Amygdala (tissue), 56 donors: ENCODE data around the gene MUS81.
"Not testable (repeated sequence)": the region's sequence is repeated elsewhere in the genome, so short reads cannot be mapped to it uniquely, and the experiment has no call there.

Source experiments
- DNase-seq, 56 donors: peaks; one replicate each; lab custom pipeline; 2025; lab: John Stamatoyannopoulos, UW

The MUS81 gene

DNA sequence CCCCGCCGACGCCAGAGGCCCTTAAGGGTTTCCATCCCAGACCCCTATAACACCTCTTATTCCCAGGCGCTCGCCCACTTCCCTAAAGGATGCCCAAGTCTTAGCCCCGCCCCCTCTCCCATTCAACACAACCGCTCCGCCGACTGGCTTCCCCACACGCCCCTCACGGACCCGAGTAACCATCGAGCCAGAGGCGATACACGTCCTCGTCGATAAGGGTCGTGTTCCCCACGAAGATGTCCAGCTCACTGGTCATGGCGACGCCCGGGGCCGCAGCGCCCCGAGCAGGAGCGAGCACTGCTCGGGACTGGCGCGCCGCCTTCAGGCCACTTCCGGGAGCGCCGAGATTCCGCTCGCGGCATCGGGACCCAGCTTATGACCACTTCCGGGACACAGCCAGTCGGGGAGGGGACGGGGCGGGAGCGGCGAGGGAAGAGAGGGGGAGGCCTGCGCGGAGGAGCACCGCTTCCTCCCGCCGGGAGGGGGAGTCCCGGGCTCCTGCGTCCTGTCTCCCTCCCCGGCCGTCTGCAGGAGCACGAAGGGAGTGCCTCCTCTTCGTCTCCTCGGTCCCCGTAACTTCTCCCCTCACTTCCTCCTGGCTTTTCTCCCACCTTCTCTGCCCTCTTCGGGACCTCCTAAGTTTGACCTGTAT is 28.1 kb downstream of the MUS81 start, which contains the start of gene FIBP:
Gene FIBP, minus strand, starts transcription at position 309 of the 652 bp plus-strand sequence. Its CDS starts 53 bp downstream, at position 256.
- DNase-seq: peak; percentile 61 to 98 (median 95)

DNA sequence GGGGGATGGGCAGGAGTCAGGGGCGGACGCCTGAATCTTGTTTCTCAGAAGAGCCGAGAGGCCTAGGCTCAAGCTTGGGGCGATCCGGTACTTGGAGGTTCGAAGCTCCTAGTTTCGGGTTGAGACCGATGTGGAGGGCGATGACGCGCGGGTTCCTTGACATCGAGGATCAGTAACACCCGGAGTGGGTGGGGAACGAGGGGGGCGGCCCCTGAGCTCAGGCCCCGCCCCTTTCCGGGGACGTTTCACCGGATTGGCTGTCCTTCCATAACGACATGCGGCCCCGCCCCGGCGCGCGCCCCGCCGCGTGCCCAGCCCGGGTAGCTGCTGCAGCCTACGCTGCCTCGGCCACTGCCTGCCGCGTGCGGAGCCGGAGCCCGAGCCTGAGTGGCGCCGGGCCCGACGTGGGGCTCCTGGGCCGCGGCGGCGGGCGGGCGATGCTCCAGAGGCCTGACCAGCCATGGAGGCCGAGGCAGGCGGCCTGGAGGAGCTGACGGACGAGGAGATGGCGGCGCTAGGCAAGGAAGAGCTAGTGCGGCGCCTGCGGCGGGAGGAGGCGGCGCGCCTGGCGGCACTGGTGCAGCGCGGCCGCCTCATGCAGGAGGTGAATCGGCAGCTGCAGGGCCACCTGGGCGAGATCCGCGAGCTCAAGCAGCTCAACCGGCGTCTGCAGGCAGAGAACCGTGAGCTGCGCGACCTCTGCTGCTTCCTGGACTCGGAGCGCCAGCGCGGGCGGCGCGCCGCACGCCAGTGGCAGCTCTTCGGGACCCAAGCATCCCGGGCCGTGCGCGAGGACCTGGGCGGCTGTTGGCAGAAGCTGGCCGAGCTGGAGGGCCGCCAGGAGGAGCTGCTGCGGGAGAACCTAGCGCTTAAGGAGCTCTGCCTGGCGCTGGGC is 30.3 kb downstream of the MUS81 start, which contains the start of gene CCDC85B:
Gene CCDC85B, plus strand, starts transcription at position 350 of the 895 bp plus-strand sequence. Its CDS starts 111 bp downstream, at position 461.
- peak; percentile 70 to 100 (median 96) for DNase-seq

DNA sequence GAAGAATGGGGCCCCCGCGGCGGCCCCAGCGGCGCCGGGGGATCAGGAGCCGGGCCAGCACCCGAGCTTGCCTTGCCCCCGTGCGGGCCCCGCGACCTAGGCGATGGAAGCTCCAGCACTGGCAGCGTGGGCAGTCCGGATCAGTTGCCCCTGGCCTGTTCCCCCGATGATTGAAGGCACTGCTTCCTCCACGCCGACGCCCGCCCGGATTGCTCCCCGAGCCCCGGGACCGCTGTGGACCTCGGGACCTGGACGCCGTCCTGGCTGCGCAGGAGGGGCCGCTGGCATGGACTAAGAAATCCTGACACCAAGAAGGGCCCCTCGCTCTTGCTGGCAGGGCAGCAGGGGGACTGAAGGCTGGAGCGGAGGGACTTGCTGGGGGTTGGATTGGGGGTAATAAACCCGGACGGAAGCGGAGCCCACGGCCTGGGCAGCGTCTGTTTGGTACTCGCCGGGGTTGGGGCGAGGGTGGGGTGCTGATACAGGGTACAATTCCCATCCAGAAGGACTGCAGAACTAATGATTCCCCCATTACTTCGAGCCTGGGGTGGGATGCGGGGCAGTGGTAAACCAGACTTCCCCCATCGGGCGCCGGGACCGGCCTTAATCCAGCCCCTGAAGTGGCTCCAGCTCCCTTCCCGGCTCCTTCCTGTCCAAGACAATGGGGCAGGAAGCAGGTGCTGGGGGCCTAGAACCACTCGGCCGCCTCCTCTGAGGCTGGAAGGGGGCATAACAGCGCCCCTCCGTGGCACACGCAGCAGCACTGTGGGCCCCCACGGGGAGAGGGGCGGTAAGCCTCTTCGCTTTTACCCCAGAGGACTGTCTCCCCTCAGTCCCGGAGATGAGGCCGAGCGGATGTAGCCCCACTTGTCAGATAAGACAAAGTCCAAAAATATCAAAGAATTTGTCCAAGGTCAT is 31.2 kb downstream of the MUS81 start:
- peak in 3 of 56 donors; percentile 25 to 55 (median 41) for DNase-seq

DNA sequence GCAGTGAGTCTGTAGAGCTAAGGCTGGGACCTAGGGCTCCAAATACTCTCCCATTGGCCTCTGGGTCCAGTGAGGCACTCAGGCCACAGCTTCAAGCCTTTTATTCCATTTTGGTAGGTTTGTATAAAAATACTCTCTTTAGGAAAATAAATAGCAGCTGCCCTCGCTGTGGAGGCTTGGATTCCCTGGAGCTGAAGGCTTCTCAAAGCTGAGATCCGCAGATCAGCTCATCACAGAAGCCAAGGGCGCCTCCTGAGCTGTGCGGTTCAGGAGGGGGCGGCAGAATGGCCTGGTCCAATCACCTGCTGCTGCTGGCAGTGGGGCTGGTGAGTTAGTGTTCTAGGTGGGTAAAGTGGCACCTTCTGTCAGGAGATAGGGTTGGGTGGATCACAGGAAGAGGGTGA is 31.9 kb downstream of the MUS81 start:
- DNase-seq: not testable (repeated sequence)

DNA sequence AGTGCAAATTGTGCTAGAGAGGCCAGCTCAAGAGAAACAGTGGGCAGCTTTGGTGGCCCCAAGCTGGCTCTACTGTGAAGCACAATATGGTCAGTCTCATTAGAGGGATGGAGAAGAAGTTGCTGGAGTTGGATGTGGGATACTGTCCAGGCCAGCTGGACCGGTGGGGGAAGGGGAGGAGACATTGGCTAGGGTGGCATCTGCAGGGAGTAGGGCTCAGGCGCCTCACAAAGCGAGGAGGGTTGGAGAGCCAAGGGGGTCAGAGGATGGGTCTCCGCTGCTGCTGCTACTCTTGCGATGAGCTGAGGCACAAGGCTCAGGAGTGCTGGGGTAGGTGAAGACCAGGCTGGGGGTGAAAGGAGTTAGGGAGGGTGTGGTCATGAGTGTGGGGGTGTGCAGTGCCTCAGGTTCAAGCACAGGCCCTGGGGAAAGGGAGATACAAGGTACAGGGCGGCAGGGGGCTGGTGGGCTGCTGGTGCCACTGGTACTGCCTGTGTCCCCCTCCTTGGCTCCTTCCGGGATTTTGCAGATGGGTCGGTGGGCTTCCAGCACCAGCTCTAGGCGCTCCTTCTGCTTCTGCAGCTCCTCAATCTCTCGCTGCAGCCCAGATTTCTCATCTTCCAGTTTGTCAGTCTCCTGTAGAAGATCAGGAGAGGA is 32.6 kb downstream of the MUS81 start:
- DNase-seq: peak in 6 of 56 donors; percentile 19 to 56 (median 33)

DNA sequence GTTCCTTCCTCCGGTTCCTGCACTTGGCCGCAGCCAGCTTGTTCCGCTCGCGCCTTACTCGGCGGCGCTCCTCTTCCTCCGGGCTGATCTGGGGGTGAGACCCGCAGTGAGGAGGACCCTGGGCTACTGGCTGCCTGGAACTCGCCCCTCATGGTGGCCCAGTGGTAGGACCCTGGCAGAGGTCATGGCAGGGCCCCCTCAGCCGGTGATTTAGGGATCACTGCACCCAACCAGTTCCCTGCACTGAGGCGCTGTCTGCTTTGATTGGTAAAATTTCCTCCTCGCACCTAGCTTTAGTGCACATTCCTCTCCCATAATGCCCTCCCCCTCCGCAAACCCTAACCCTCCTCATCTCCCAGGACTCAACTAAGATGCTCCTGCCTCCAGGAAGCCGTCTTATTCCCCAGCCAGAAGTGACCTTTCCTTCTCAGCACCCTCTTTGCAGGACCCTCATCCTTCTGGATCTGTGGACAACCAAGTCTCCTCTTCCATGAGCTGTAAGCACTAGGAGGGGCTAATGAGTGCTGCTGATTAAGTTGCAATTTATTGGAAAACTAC is 33.9 kb downstream of the MUS81 start:
- DNase-seq: peak in 2 of 56 donors; percentile 17 to 33

DNA sequence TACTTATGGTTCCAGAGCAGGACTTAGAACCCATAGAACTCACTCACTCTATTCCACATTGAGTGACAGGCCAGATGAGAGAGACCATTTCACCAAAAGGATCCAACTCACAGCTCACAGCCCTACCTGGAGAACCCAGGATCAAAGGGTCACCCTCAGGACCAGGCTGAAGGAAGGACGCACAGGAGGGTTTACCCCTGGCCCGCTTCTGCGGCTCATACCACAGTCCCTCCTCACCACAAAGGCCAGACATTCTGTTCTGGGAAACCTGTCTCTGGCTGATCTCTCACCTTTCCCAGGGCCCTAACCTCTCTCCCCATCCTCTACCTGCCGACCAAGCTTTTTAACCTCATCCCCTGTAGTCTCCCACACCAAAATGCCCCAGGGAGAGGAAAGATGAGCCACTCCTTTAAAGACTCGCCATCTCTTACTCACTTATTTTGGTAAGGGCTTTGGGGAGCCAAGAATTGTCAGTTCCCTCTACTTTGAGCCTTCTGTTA is 35.3 kb downstream of the MUS81 start:
- DNase-seq: no peak

DNA sequence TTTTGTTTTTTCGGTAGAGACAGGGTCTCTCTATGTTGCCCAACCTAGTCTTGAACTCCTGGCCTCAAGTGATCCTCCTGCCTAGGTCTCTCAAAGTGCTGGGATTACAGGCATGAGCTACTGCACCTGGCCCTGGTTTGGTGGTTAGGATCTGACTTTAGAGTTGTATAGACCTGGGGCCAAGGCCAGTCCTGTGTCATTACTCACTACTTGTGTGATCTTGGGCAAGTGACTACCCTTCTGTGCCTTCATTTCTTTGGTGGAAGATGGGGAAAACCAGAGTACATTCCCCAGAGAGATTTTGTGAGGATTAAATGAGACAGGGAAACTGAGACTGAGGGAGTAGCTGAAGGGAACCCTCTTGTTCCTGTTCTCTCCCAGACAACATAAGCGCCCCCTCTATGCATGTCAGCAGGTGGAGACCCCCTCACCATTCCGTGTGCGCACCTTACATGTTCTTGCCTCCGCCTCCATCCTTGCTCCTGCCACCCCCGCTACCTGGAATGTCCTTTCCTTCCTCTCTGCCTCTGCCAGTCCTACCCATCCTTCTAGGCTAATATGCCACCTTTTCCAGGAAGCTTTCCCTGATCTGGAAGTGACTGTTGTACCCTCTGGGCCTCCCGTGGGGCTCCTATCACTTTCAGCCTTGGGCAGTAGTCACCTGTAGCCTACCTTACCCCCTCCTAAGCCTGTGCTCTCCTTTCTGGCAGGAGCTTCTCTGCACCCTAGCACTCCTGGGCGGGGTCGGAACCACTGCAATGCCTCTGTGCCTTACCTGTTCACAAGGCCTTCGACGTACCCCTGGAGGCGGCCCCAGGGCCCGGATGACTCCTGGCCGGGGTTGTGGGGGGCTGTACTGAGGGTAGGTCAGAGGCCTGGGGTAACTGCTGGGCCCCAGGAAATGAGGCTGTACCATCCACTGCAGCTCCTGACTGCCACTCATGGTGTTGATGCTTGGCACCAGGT is 36.1 kb downstream of the MUS81 start:
- DNase-seq: no peak

DNA sequence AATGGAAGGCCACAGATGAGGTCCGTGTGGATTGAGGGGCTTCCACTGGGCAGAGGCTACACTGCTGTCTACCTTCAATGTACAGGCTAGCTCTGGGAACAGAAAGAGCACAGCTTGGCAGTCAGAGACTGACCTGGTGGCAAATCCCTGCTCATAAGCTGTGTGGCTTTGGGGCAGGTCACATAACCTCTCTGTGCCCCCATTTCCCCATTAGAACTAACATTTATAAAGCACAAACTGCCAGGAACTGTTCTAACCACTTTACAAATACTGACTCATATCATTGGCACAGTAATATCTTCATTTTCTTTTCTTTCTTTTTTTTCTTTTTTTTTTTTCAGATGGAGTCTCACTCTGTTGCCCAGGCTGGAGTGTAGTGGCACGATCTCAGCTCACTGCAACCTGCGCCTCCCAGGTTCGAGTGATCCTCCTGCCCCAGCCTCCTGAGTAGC is 36.8 kb downstream of the MUS81 start:
- DNase-seq: no peak

DNA sequence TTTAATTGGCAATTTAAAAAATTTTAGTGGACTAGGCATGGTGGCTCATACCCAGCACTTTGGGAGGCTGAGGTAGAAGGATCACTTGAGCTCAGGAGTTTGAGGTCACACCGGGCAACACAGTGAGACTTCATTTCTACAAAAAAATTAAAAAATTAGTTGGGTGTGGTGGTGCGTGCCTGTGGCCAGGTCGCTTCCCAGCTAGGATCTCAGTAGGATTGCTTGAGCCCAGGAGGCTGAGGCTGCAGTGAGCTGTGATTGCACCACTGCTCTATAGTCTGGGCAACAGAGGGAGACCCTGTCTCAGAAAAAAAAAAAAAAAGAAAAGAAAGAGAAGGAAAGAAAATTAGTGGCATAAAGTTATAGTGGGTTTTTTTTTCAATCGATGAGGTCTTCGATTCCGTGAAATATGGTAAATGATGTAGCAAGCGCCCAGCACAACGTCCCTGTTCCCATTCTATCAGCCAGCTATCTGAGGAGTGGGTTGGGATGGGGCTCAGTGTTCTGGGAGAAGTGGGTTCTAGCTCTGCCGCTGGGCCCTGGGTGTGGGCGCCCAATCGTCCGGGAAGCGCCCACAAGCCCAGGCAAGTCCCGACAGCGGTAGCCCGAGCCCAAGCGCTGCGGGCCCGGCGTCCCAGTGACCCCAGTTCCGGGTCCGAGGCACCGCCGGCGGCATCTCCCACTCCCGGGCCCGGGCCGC is 38.6 kb downstream of the MUS81 start:
- no peak for DNase-seq

DNA sequence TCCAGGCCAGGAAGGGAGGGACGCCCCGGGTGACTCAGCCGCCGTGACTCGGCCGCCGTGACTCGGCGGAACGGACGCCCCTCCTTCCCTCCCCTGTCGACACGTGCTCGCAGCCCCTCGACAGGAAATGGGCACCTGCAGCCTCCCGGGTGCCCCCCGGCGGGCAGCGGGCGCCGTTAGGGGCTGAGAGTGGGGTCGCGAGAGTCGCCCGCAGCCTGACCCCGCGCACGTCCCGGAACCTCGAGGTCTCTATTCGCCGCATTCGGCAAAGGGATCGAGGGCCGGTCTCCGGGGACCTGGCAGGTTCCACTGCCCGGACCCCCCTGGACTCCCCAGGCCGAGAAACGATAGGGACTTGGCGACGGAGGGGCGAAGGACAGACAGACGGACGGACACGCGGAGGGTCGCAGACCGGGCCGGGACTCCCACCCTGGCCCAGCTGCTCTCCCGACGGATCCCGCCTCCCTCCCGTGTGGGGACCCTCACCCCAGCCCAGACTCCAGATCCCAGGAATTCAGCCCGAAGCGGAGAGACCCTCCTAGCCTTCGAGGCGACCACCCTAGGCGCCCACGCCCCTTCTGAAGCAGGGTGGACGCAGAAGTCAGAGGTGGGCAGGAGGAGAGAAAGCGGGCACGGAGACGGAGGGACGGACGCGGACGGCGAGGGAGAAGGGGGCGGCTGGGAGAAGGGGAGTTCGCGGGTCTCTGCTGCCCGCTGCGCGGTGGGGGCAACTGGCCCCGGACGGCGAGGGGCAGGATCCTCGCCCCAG is 39.3 kb downstream of the MUS81 start:
- no peak for DNase-seq

DNA sequence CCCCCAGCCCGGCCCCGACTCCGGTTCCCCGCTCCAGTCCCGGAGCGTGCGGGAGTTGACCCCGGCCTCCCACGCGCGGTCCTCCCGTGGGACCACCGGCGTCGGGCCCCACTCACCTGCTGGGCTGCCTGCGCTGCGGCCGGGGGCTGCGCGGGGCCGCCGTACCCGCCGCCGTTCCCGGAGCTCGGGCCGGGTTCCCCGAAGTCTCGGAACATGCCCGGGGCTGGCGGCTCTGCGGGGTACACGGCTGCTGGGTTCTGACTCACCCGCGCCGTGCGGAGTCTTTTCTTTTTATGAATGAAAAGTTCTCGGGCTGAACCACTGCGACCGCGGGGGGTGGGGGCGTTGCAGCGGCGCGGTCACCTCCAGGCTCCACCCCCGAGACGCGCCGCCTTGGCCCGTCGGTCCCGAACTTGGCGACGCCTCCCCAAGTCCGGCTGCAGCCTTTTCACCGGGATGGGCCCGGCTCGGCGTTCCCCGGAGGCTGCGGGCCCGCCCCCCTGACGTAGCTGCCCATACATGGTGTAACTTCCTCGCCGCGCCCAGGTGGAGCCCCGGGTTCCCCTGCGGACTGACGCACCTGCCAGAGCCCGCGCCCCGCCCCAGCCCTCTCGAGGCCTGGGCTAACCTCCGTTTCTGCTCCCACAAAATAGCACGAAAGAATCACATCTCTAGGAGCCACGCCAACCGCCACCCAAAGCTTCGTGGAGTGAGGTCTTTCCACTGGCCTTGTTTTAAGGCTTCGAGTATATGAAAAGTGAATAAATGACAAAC is 40.1 kb downstream of the MUS81 start, which contains the start of gene FOSL1:
Gene FOSL1, minus strand, starts transcription at position 264 of the 774 bp plus-strand sequence. Its CDS starts 49 bp downstream, at position 215.
- peak in 30 of 56 donors; percentile 15 to 80 (median 48) for DNase-seq

DNA sequence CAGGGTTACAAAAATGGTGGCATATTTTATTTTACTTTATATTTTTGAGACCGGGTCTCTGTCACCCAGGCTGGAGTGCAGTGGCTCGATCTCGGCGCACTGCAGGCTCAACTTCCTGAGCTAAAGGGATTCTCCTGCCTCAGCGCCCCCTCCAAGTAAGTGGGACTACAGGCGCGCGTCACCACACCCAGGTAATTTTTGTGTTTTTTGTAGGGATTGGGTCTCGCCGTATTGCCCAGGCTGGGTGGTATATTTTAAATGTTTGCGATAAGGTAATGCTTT is 40.6 kb downstream of the MUS81 start:
- no peak for DNase-seq

DNA sequence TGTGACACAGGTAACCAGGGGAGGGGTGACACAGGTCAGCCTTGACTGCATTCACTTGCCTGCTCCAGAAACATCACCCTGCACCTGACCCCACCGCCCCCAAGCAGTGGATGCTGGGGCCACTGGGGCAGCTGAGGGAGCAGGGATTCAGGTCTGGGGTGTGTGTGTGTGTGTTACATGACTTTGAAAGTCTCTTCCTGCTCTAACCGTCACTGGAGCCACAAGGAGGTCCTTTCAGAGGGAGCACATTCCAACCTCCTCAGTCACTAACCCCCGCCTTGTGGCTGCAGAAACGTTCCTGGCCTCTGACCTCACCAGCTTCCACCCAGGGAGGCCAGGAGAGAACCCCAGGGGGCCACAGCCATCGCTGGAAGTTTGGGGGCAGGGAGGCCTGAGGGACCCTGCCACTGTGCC is 42.8 kb downstream of the MUS81 start:
- DNase-seq: no peak

DNA sequence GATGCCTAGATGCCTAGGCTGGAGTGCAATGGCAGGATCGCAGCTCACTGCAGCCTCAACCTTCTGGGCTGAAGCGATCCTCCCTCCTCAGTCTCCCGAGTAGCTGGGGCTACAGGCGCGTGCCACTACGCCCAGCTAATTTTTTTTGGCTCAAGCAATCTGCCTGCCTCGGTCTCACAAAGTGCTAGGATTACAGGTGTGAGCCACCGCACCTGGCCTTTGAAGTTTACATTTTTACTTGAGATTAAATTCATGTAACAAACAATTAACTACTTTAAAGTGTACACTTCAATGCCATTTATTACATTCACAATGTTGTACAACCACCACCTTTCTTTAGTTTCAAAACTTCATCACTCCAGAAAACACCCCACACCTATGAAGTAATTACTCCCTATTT is 43.5 kb downstream of the MUS81 start:
- no peak for DNase-seq

DNA sequence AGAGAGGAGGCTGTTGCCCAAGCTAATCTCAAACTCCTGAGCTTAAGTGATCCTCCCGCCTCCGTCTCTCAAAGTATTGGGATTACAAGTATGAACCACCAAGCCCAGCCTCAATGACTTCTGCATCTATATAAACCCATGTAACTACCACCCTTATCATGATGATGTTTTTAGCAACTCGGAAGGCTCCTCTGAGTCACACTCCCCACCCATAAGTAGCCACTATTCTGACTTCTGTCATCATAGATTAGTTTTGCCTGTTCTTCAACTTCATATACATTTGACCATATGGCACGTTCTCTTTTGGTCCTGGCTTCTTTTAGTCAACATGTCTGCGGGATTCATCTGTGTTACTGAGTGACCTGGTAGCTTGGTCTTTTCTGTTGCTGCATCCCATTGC is 46.4 kb downstream of the MUS81 start:
- DNase-seq: no peak
